Astrocyte (in vitro differentiated cells and primary cell): ENCODE data around the gene ARL15. TPM values are rescaled to one million over a fixed set of nuclear protein-coding genes. Genes with fewer than 3 reads are reported as not detected.

Experiments used
- DNase-seq: peaks from one replicate; pipeline ENCODE4 v3.0.0-alpha.2; 2010; ENCODE audit warnings: low read depth
- FAIRE-seq: peaks from 2 replicates; lab custom pipeline; 2011; peaks lifted over from hg19 to GRCh38; lab: Jason Lieb, UNC
- H2AFZ ChIP-seq: 2 replicates; pipeline ENCODE4 v1.6.0; 2012; ENCODE audit warnings: low read depth, low read length, inconsistent platforms
- H3K27ac ChIP-seq: 2 replicates; pipeline ENCODE4 v1.5.1; 2011; ENCODE audit warnings: low read depth, low read length, inconsistent platforms
- H3K27me3 ChIP-seq: 2 replicates; pipeline ENCODE4 v1.6.0; 2011; ENCODE audit warnings: low read length, inconsistent platforms; ENCODE audit not compliant: insufficient read depth
- H3K36me3 ChIP-seq: 2 replicates; pipeline ENCODE4 v1.5.1; 2011; ENCODE audit warnings: low read length, inconsistent platforms; ENCODE audit not compliant: insufficient read depth
- H3K4me1 ChIP-seq: 2 replicates; pipeline ENCODE4 v1.5.1; 2011; ENCODE audit warnings: low read length, inconsistent platforms; ENCODE audit not compliant: insufficient read depth
- H3K4me2 ChIP-seq: 2 replicates; pipeline ENCODE4 v1.6.0; 2012; ENCODE audit warnings: low read length, inconsistent platforms
- H3K4me3 ChIP-seq: 2 replicates; pipeline ENCODE4 v1.5.1; 2011; ENCODE audit warnings: low read depth, mild to moderate bottlenecking, low read length, inconsistent platforms; ENCODE audit not compliant: insufficient read depth
- H3K79me2 ChIP-seq: 2 replicates; pipeline ENCODE4 v1.6.0; 2012; ENCODE audit warnings: mild to moderate bottlenecking, low read length, inconsistent platforms; ENCODE audit not compliant: insufficient read depth
- H3K9ac ChIP-seq: 2 replicates; pipeline ENCODE4 v1.6.0; 2012; ENCODE audit warnings: mild to moderate bottlenecking, low read length, inconsistent platforms
- H3K9me3 ChIP-seq: 2 replicates; pipeline ENCODE4 v1.5.1; 2012; ENCODE audit warnings: low read depth, mild to moderate bottlenecking, low read length, inconsistent platforms; ENCODE audit not compliant: insufficient read depth
- H4K20me1 ChIP-seq: 2 replicates; pipeline ENCODE4 v1.6.0; 2012; ENCODE audit warnings: low read length, inconsistent platforms; ENCODE audit not compliant: insufficient read depth
- H3K27ac Mint-ChIP-seq: one replicate; pipeline ENCODE4 v1.8.0; 2021; ENCODE audit warnings: mild to moderate bottlenecking, mixed read lengths; ENCODE audit not compliant: unreplicated experiment
- H3K27me3 Mint-ChIP-seq: one replicate; pipeline ENCODE4 v1.8.0; 2021; ENCODE audit warnings: low read depth, mixed read lengths; ENCODE audit not compliant: unreplicated experiment
- H3K36me3 Mint-ChIP-seq: one replicate; pipeline ENCODE4 v1.8.0; 2021; ENCODE audit warnings: low read depth, mixed read lengths; ENCODE audit not compliant: unreplicated experiment
- H3K4me1 Mint-ChIP-seq: one replicate; pipeline ENCODE4 v1.8.0; 2021; ENCODE audit warnings: low read depth, mixed read lengths; ENCODE audit not compliant: unreplicated experiment
- H3K4me3 Mint-ChIP-seq: one replicate; pipeline ENCODE4 v1.8.0; 2021; ENCODE audit warnings: mild to moderate bottlenecking, moderate library complexity, mixed read lengths; ENCODE audit not compliant: unreplicated experiment
- H3K9me3 Mint-ChIP-seq: one replicate; pipeline ENCODE4 v1.8.0; 2021; ENCODE audit warnings: mild to moderate bottlenecking, mixed read lengths; ENCODE audit not compliant: unreplicated experiment
- EZH2 ChIP-seq: IDR thresholded peaks from 2 replicates; pipeline ENCODE4 v1.6.1; 2012; ENCODE audit warnings: mild to moderate bottlenecking, low read length, inconsistent platforms; ENCODE audit not compliant: insufficient read depth
- total RNA-seq: library from RNA; stranded (reverse); gene quantifications from 2 replicates; pipeline ENCODE4 v1.2.1, GENCODE V29; 2021
- TF ChIP-seq, protein P1 (sequence below): IDR thresholded peaks from 2 replicates; pipeline ENCODE4 v1.5.1; 2011; ENCODE audit warnings: low read depth, mild to moderate bottlenecking, inconsistent platforms, low read length, moderate library complexity; ENCODE audit not compliant: insufficient read depth

The ARL15 gene
- total RNA-seq, 1 donor from 2014 or later, result 29.1 TPM

DNA sequence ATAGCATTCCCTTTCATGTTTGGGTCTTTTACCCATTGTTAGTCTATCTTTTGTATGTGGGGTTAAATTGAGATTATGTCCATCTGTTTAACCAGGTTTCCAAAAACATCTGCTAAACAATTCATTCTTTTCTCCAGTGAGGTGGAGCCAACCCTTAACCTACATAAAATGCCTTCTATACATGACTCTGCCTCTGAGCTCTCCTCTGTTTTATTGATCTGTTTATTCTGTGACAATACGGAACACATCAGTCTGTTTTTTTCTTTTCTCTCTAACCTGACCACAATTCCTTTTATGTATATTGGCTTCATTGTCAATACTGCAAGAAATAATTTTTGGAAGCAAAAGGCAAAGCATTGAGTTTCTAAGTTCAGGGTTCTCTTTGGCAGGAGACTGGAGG, 9.9 kb upstream of the ARL15 start:
- Histone ChIP-seq H3K4me3 (no peak overlapping the region), H3K4me1 (no peaks in the 10 kb centered on the region), H3K36me3 (no peaks in the 10 kb centered on the region), H2AFZ (no peak overlapping the region), H3K27me3 (peaks cover 7% of the 10 kb centered on the region), H3K9me3 (no peaks in the 10 kb centered on the region), H3K27ac (no peak overlapping the region), H3K4me2 (no peak overlapping the region), H3K79me2 (no peaks in the 10 kb centered on the region), H4K20me1 (no peaks in the 10 kb centered on the region), H3K9ac (no peak overlapping the region)
- FAIRE-seq (no peak), DNase-seq (no peak)
- Mint-ChIP-seq H3K36me3 (no peaks in the 10 kb centered on the region), H3K9me3 (no peaks in the 10 kb centered on the region), H3K4me3 (no peak overlapping the region), H3K27me3 (peaks cover 2% of the 10 kb centered on the region), H3K27ac (no peak overlapping the region), H3K4me1 (no peaks in the 10 kb centered on the region)
- no peak for TF ChIP-seq EZH2
- TF ChIP-seq, protein P1, sequence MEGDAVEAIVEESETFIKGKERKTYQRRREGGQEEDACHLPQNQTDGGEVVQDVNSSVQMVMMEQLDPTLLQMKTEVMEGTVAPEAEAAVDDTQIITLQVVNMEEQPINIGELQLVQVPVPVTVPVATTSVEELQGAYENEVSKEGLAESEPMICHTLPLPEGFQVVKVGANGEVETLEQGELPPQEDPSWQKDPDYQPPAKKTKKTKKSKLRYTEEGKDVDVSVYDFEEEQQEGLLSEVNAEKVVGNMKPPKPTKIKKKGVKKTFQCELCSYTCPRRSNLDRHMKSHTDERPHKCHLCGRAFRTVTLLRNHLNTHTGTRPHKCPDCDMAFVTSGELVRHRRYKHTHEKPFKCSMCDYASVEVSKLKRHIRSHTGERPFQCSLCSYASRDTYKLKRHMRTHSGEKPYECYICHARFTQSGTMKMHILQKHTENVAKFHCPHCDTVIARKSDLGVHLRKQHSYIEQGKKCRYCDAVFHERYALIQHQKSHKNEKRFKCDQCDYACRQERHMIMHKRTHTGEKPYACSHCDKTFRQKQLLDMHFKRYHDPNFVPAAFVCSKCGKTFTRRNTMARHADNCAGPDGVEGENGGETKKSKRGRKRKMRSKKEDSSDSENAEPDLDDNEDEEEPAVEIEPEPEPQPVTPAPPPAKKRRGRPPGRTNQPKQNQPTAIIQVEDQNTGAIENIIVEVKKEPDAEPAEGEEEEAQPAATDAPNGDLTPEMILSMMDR, result no peak

DNA sequence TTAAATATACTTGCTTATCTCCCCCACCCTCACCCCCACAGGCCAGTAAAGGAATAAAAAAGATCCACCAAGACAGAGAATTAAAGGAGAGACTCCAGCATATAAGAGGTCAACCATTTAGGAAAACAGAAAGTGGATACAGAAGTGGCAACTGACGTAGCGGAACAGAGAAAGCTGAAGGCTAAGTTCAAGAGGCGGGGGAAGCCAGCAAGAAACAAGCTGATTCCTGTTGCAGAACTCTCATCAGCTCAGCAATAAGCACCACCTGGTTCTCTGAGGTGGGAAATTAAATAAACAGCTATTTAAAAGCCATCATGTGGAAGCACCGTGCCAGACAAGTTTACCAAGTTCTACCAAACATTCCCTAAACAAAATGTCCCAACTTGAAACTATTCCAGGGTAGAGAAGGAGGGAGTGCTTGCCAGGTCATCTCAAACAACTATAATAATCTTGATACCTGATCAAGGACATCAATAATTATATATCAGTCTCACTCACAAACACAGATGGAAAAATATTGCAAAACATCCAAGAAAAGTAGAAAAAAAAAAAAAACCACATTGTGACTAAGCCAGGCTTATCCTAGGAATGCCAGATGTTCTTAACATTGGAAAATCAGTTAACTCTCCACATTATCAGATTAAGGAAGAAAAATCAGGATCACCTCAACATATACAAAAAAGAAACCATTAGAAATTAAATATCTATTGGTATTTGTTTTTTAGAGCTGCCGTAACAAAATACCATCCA, 7.3 kb upstream of the ARL15 start:
- Mint-ChIP-seq H3K27ac (no peak overlapping the region), H3K36me3 (no peaks in the 10 kb centered on the region), H3K4me1 (no peaks in the 10 kb centered on the region), H3K27me3 (peaks cover 2% of the 10 kb centered on the region), H3K4me3 (no peak overlapping the region), H3K9me3 (no peaks in the 10 kb centered on the region)
- H2AFZ ChIP-seq, result no peak overlapping the region
- H3K36me3 ChIP-seq, result no peaks in the 10 kb centered on the region
- H3K9me3 ChIP-seq, result no peaks in the 10 kb centered on the region
- no peaks in the 10 kb centered on the region for H4K20me1 ChIP-seq
- DNase-seq (peak; percentile 49), FAIRE-seq (no peak)
- H3K79me2 ChIP-seq, result no peaks in the 10 kb centered on the region
- H3K4me3 ChIP-seq, result no peak overlapping the region
- H3K9ac ChIP-seq, result no peak overlapping the region
- peaks cover 8% of the 10 kb centered on the region for H3K27me3 ChIP-seq
- H3K27ac ChIP-seq, result no peak overlapping the region
- H3K4me1 ChIP-seq, result no peaks in the 10 kb centered on the region
- no peak overlapping the region for H3K4me2 ChIP-seq
- TF ChIP-seq EZH2, result no peak
- TF ChIP-seq, protein P1, result no peak
